ENCODE measurements around the gene S1PR5. TPM values are rescaled to one million over a fixed set of nuclear protein-coding genes. Genes with fewer than 3 reads are reported as not detected.
"Not testable (repeated sequence)": the region's sequence is repeated elsewhere in the genome, so short reads cannot be mapped to it uniquely, and the experiment has no call there.

S1PR5 gene
- total and polyA plus RNA-seq, 12 donors: 0.12 to 1.1 (median 0.23) TPM; not detected in 3

- intact Hi-C loops (cut with DNase I): no loop called here
- peak in 7 of 8 donors; percentile 33 to 80 (median 60) for ATAC-seq
- peak overlapping the region in 3 of 10 donors; percentile 60 to 65 (median 61) for H3K27ac ChIP-seq
- DNase-seq: no peak
- no peak overlapping the region for H3K4me3 ChIP-seq
- 69 to 81% methylated on average over 10 of the region's 10 CpGs for WGBS, 2 donors
- peaks cover 0 to 9% (median 0%) of the 10 kb centered on the region in 7 donors for H3K27me3 ChIP-seq
- no peaks in the 10 kb centered on the region for H3K9me3 ChIP-seq
- peaks cover 0 to 10% (median 0%) of the 10 kb centered on the region in 9 donors for H3K4me1 ChIP-seq
- TF ChIP-seq, protein P1, sequence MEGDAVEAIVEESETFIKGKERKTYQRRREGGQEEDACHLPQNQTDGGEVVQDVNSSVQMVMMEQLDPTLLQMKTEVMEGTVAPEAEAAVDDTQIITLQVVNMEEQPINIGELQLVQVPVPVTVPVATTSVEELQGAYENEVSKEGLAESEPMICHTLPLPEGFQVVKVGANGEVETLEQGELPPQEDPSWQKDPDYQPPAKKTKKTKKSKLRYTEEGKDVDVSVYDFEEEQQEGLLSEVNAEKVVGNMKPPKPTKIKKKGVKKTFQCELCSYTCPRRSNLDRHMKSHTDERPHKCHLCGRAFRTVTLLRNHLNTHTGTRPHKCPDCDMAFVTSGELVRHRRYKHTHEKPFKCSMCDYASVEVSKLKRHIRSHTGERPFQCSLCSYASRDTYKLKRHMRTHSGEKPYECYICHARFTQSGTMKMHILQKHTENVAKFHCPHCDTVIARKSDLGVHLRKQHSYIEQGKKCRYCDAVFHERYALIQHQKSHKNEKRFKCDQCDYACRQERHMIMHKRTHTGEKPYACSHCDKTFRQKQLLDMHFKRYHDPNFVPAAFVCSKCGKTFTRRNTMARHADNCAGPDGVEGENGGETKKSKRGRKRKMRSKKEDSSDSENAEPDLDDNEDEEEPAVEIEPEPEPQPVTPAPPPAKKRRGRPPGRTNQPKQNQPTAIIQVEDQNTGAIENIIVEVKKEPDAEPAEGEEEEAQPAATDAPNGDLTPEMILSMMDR (IDR thresholded peaks at IDR 0.05): no peak
- H3K36me3 ChIP-seq: no peaks in the 10 kb centered on the region
Observed at GRCh38 chr19:10533646-10534386, 16.6 kb upstream of the S1PR5 start.

- no peaks in the 10 kb centered on the region for H3K9me3 ChIP-seq
- H3K4me1 ChIP-seq: peaks cover 0 to 10% (median 0%) of the 10 kb centered on the region in 9 donors
- intact Hi-C loops (cut with DNase I): no loop called here
- 81 to 87% methylated on average over 1 of the region's 1 CpG for WGBS, 2 donors
- no peaks in the 10 kb centered on the region for H3K36me3 ChIP-seq
- H3K27me3 ChIP-seq: peaks cover 0 to under 1% (median 0%) of the 10 kb centered on the region in 7 donors
- ATAC-seq (no peak), DNase-seq (no peak)
- H3K4me3 ChIP-seq: no peak overlapping the region
- H3K27ac ChIP-seq: no peak overlapping the region
- TF ChIP-seq, protein P1 (IDR thresholded peaks at IDR 0.05): no peak
Observed at GRCh38 chr19:10532457-10532856, 15.2 kb upstream of the S1PR5 start.

DNA sequence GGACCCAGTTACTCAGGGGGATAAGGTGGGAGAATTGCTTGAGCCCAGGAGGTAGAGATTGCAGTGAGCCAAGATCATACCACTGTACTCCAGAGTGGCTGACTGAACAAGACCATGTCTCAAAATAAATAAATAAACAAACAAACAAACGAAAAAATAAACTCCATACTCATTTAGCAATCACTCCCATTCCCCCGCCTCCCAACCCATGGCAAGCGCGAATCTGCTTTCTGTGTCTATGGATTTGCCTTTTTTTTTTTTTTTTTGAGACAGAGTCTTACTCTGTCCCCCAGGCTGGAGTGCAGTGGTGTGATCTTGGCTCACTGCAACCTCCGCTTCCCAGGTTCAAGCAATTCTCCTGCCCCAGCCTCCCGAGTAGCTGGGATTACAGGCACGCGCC is 9.6 kb upstream of the S1PR5 start:
- H3K4me3 ChIP-seq; H3K4me1 ChIP-seq; ATAC-seq; DNase-seq; H3K36me3 ChIP-seq; H3K27me3 ChIP-seq; H3K27ac ChIP-seq; intact Hi-C loops (cut with DNase I); H3K9me3 ChIP-seq: not testable (repeated sequence)
- 86 to 88% methylated on average over 8 of the region's 8 CpGs for WGBS, 2 donors

- intact Hi-C loops (cut with DNase I): loop anchor here in 1 of 10 donors (1.0 kb wide), 1 partner anchor 31 kb away; no protein-coding TSS in a partner anchor
Observed at GRCh38 chr19:10525636-10526035, 8.4 kb upstream of the S1PR5 start.

More at GRCh38 chr19:10525636-10526035, 8.4 kb upstream of the S1PR5 start:
- 92 to 97% methylated on average over 7 of the region's 7 CpGs for WGBS, 2 donors
- H3K36me3 ChIP-seq: no peaks in the 10 kb centered on the region
- H3K27ac ChIP-seq: no peak overlapping the region
- ATAC-seq: no peak
- no peak overlapping the region for H3K4me3 ChIP-seq
- no peak for DNase-seq
- H3K27me3 ChIP-seq: peaks cover 0 to 6% (median 0%) of the 10 kb centered on the region in 7 donors
- TF ChIP-seq, protein P1 (IDR thresholded peaks at IDR 0.05): no peak
- no peaks in the 10 kb centered on the region for H3K4me1 ChIP-seq
- no peaks in the 10 kb centered on the region for H3K9me3 ChIP-seq

Measured in heart right ventricle (tissue), 16 donors.